GM19328 (cell line): ENCODE measurements around the gene SRP14.

Source experiments
- ATAC-seq: cut with Tn5 transposase; IDR thresholded peaks from one replicate; pipeline ENCODE4 v1.9.1; 2021; ENCODE audit warnings: mild to moderate bottlenecking, moderate library complexity; ENCODE audit not compliant: unreplicated experiment

Gene SRP14

DNA sequence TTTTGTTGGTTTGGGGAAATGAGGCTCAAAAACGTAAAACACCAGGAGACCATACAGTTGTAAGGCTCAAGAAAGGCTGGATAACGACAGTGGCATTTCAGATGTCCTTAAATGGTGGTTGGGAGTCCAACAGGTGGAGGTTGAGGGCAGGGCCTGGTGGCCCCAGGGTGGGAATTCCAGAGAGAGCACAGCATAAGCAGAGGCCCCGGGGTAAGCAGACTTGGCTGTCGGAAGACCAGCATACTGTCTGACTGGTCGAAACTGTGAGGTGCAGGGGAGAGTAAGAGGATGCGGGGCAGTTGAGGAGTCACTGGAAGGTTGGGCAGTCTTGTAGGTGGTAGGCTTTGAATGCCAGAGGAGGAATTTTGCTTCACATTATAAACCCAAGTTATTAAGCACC, 48.3 kb downstream of the SRP14 start:
- ATAC-seq = no peak

GRCh38 chr15:39987821-39988220, 51.2 kb downstream of the SRP14 start:
- no peak for ATAC-seq
